Thyroid gland (tissue), 4 donors: Measurements from ENCODE around the gene TUBGCP3. TPM values are rescaled to one million over a fixed set of nuclear protein-coding genes. Genes with fewer than 3 reads are reported as not detected.

ENCODE experiments used
- DNase-seq, 2 donors: peaks; one replicate each; pipeline ENCODE4 v3.0.0-alpha.2; 2019
- H3K27ac ChIP-seq, 3 donors: fragments of 200-600 bp; sonication (generic); 1 replicate in 2 of 3; 2 replicates in 1 of 3; pipeline ENCODE4 v1.5.1; 2016 to 2019; ENCODE audit warnings: mild to moderate bottlenecking in 1 of 3, moderate library complexity in 1 of 3
- H3K27me3 ChIP-seq: fragments of 200-600 bp; sonication (generic); one replicate; pipeline ENCODE4 v1.5.1; 2019
- H3K36me3 ChIP-seq, 2 donors: fragments of 200-600 bp; sonication (generic); one replicate each; pipeline ENCODE4 v1.5.1; 2016 to 2019
- H3K4me1 ChIP-seq, 2 donors: fragments of 200-600 bp; sonication (generic); one replicate each; pipeline ENCODE4 v1.5.1; 2017 to 2019
- H3K4me3 ChIP-seq, 3 donors: fragments of 200-600 bp; sonication (generic); replicated peaks in 1 of 3; 1 replicate in 2 of 3; 2 replicates in 1 of 3; pipeline ENCODE4 v1.5.1; 2016; ENCODE audit warnings: mild to moderate bottlenecking in 1 of 3
- H3K9me3 ChIP-seq: fragments of 200-600 bp; sonication (generic); one replicate; pipeline ENCODE4 v1.5.1; 2017
- CTCF ChIP-seq, 6 experiments: fragments of 200-600 bp in 3 of 6; fragments of 450-650 bp in 3 of 6; sonication (generic) in 3 of 6; IDR thresholded peaks; one replicate each; pipeline ENCODE4 v1.5.1; 2016 to 2019; ENCODE audit warnings: antibody characterized with exemption in 6 of 6, mild to moderate bottlenecking in 2 of 6, inconsistent platforms in 1 of 6, moderate library complexity in 1 of 6
- POLR2A ChIP-seq, 2 donors: fragments of 450-650 bp; IDR thresholded peaks; one replicate each; pipeline ENCODE4 v1.6.1; 2017; ENCODE audit warnings: antibody characterized with exemption in 2 of 2, mild to moderate bottlenecking in 2 of 2, moderate library complexity in 1 of 2
- WGBS, 2 donors: methylation state at CpG; one replicate each; pipeline ENCODE4 v1.1.5; 2017; 5-methylcytosine and 5-hydroxymethylcytosine counted together
- intact Hi-C: fragments of 100-400 bp; cut with DNase I; formaldehyde crosslinking; loops from one replicate; pipeline ENCODE4 v1.15.1; 2023
- total RNA-seq, 4 donors: library from RNA; depleted of rRNA; stranded (reverse); fragments of >200 nt; gene quantifications; one replicate each; pipeline ENCODE4 v1.2.3, GENCODE V29; 2016

The TUBGCP3 gene
- total RNA-seq, 4 donors from 2014 or later = 27.4 to 49.1 (median 36.0) TPM

DNA sequence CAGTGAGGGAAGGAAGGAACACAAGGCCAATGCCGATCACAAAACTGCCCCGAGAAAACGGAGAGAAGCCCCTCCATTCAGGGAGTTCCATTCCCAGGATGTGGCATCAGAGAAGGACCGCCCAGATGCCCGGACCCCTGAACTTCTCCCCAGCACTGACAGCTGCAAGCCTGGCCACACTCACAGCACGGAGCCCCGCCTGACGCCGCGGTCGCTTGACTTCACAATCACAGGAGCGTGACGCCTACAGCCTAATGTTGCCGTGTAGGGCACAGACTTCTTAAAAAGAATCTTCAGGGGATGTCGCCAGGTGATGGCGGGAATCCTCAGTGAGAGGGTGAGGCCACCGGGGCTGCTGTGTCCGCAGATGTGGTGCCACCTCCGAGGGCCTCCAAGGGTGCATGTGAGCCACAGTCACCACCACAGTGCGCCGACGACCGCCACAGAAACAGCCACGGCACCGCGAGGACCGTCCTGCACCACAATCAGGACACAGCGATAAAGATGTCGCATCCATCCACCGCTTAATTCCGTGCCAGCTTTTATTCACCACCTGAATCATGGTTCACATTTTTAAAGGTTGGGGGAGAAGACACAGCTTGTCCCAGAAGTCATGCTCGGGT, 134.6 kb downstream of the TUBGCP3 start:
- H3K4me1 ChIP-seq = no peaks in the 10 kb centered on the region
- H3K27me3 ChIP-seq = no peaks in the 10 kb centered on the region
- H3K9me3 ChIP-seq = no peaks in the 10 kb centered on the region
- H3K36me3 ChIP-seq = no peaks in the 10 kb centered on the region
- H3K4me3 ChIP-seq = no peak overlapping the region
- intact Hi-C loops = no loop called here
- H3K27ac ChIP-seq = no peak overlapping the region
- no peak for TF ChIP-seq POLR2A (IDR thresholded peaks at IDR 0.05)
- no peak for TF ChIP-seq CTCF (IDR thresholded peaks at IDR 0.05)
- DNase-seq = no peak
- WGBS, 2 donors = 81 to 93% methylated on average over 13 to 14 of the region's 32 CpGs

DNA sequence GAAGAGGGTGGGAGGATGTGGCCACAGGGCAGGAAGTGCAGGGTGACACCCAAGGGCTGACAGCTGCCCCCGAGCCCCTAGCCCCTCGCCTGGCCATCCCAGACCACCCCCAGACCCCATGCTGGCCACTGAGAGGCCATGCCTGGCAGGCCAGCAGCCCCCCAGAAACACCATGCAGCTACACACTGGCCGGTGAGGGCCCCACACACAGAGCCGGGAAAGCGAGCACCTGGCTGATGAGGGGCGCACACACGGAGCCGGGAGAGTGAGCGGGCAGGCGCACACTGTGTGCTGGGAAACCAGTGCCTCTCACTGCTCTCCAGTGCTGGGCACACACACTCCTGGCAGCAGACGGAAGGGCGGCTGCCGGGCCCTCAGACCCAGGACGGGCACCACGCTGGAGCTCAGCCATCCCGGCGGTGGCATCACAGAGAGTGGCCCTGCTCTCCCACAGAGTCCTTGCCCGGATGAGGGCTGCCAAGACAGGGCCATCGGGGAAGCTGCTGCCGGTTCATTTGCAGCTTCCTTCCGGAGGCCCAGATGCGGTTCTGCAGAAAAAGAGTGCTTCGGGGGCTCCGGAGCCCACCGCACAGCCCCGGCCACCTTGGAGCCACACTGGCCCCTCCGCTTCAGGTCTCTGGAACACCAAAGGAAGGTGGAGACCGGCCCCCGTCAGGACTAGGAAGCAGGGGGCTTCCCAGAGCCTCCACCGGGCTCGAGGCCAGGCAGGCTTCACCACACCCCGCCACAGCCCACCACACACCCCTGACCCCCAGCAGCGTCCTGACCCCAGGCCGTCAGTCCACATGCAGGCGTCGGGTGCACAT, 135.4 kb downstream of the TUBGCP3 start:
- DNase-seq = no peak
- no peaks in the 10 kb centered on the region for H3K27me3 ChIP-seq

GRCh38 chr13:112451512-112452379, 136.2 kb downstream of the TUBGCP3 start:
- H3K4me3 ChIP-seq = no peak overlapping the region
- WGBS, 2 donors = 83 to 86% methylated on average over 33 to 38 of the region's 43 CpGs
- no peaks in the 10 kb centered on the region for H3K36me3 ChIP-seq
- no peak for DNase-seq
- no peaks in the 10 kb centered on the region for H3K4me1 ChIP-seq
- TF ChIP-seq CTCF (IDR thresholded peaks at IDR 0.05) = no peak
- TF ChIP-seq POLR2A (IDR thresholded peaks at IDR 0.05) = no peak
- no peaks in the 10 kb centered on the region for H3K9me3 ChIP-seq
- H3K27ac ChIP-seq = no peak overlapping the region
- intact Hi-C loops = no loop called here
- H3K27me3 ChIP-seq = no peaks in the 10 kb centered on the region

More for the DNA sequence above, 135.4 kb downstream of the TUBGCP3 start:
- no peaks in the 10 kb centered on the region for H3K4me1 ChIP-seq
- no peaks in the 10 kb centered on the region for H3K36me3 ChIP-seq
- WGBS, 2 donors = 81 to 87% methylated on average over 9 to 19 of the region's 36 CpGs
- no peaks in the 10 kb centered on the region for H3K9me3 ChIP-seq
- H3K27ac ChIP-seq = no peak overlapping the region
- H3K4me3 ChIP-seq = no peak overlapping the region
- intact Hi-C loops = no loop called here
- TF ChIP-seq CTCF (IDR thresholded peaks at IDR 0.05) = no peak
- no peak for TF ChIP-seq POLR2A (IDR thresholded peaks at IDR 0.05)

- no peak for DNase-seq
- Histone ChIP-seq H3K9me3 (no peaks in the 10 kb centered on the region), H3K27ac (no peak overlapping the region), H3K36me3 (no peaks in the 10 kb centered on the region), H3K4me3 (no peak overlapping the region), H3K27me3 (no peaks in the 10 kb centered on the region), H3K4me1 (no peaks in the 10 kb centered on the region)
- 52 to 54% methylated on average over 9 of the region's 9 CpGs for WGBS, 2 donors
- TF ChIP-seq POLR2A (IDR thresholded peaks at IDR 0.05) = no peak
- TF ChIP-seq CTCF (IDR thresholded peaks at IDR 0.05) = no peak
- intact Hi-C loops = no loop called here
Measured at GRCh38 chr13:112450904-112451240, 137.1 kb downstream of the TUBGCP3 start.
